Esophagus squamous epithelium (tissue), 4 donors: ENCODE measurements around the gene NAV2.

Experiments
- POLR2A ChIP-seq, 4 donors: fragments of 450-650 bp; IDR thresholded peaks; one replicate each; pipeline ENCODE4 v1.6.1; 2017; ENCODE audit warnings: antibody characterized with exemption in 4 of 4, mild to moderate bottlenecking in 4 of 4, moderate library complexity in 3 of 4
- TF ChIP-seq, protein P1 (sequence below), 6 experiments: fragments of 450-650 bp in 4 of 6; fragments of 200-600 bp in 2 of 6; sonication (generic) in 2 of 6; IDR thresholded peaks; one replicate each; pipeline ENCODE4 v1.5.1; 2016 to 2019; ENCODE audit warnings: antibody characterized with exemption in 6 of 6, mild to moderate bottlenecking in 4 of 6, moderate library complexity in 4 of 6

DNA sequence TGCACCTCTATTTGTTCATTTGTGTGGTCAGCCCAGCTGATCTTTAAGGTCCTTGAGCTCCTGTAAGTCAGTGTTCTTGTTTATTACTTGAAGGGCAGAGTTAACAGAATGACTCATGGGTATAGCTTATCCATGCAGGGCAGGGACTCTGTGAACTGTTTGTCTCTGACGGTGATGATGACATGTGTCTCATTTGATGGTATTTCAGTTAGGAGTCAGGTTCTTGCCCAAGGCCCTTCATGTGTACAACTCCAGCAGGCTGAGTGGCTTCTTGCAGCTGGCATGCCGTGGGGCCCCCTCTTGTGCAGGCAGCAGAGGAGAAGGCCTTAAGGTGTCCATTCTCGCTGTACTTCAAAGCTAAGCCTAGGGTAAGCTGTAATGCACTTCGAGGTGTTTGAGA lies 282.5 kb downstream of the NAV2 start:
- TF ChIP-seq POLR2A (IDR thresholded peaks at IDR 0.05): no peak
- TF ChIP-seq, protein P1, sequence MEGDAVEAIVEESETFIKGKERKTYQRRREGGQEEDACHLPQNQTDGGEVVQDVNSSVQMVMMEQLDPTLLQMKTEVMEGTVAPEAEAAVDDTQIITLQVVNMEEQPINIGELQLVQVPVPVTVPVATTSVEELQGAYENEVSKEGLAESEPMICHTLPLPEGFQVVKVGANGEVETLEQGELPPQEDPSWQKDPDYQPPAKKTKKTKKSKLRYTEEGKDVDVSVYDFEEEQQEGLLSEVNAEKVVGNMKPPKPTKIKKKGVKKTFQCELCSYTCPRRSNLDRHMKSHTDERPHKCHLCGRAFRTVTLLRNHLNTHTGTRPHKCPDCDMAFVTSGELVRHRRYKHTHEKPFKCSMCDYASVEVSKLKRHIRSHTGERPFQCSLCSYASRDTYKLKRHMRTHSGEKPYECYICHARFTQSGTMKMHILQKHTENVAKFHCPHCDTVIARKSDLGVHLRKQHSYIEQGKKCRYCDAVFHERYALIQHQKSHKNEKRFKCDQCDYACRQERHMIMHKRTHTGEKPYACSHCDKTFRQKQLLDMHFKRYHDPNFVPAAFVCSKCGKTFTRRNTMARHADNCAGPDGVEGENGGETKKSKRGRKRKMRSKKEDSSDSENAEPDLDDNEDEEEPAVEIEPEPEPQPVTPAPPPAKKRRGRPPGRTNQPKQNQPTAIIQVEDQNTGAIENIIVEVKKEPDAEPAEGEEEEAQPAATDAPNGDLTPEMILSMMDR (IDR thresholded peaks at IDR 0.05): no peak
